GM19455 (cell line): Measurements from ENCODE around the gene TTN.
"Not testable (repeated sequence)": the region's sequence is repeated elsewhere in the genome, so short reads cannot be mapped to it uniquely, and the experiment has no call there.

Experiments used
- ATAC-seq: cut with Tn5 transposase; IDR thresholded peaks from one replicate; pipeline ENCODE4 v1.9.1; 2021; ENCODE audit not compliant: unreplicated experiment

TTN gene

GRCh38 chr2:178677599-178677998, 129.6 kb downstream of the TTN start:
- ATAC-seq = no peak

GRCh38 chr2:178676046-178676445, 131.2 kb downstream of the TTN start:
- ATAC-seq = no peak

GRCh38 chr2:178674122-178674521, 133.1 kb downstream of the TTN start:
- ATAC-seq = no peak

GRCh38 chr2:178666458-178666857, 140.8 kb downstream of the TTN start:
- no peak for ATAC-seq

- ATAC-seq = not testable (repeated sequence)
These were observed 148.7 kb downstream of the TTN start for GRCh38 chr2:178658480-178658879.

- ATAC-seq = no peak
These were observed 156.7 kb downstream of the TTN start for GRCh38 chr2:178650554-178650953.

GRCh38 chr2:178644919-178645318, 162.3 kb downstream of the TTN start:
- no peak for ATAC-seq

GRCh38 chr2:178641498-178641897, 165.7 kb downstream of the TTN start:
- ATAC-seq = no peak

GRCh38 chr2:178635897-178636296, 171.3 kb downstream of the TTN start:
- ATAC-seq = no peak

GRCh38 chr2:178632729-178633128, 174.5 kb downstream of the TTN start:
- no peak for ATAC-seq

GRCh38 chr2:178630581-178630980, 176.6 kb downstream of the TTN start:
- no peak for ATAC-seq

GRCh38 chr2:178629463-178629862, 177.8 kb downstream of the TTN start:
- ATAC-seq = no peak

- ATAC-seq = no peak
These were observed 178.6 kb downstream of the TTN start for GRCh38 chr2:178628605-178629004.

GRCh38 chr2:178627401-178627800, 179.8 kb downstream of the TTN start:
- no peak for ATAC-seq

GRCh38 chr2:178615969-178616368, 191.3 kb downstream of the TTN start:
- no peak for ATAC-seq

- no peak for ATAC-seq
These were observed 204.3 kb downstream of the TTN start for GRCh38 chr2:178602901-178603300.

GRCh38 chr2:178592655-178593054, 214.6 kb downstream of the TTN start:
- no peak for ATAC-seq

- no peak for ATAC-seq
These were observed 217.9 kb downstream of the TTN start for GRCh38 chr2:178589335-178589734.

GRCh38 chr2:178584666-178585065, 222.6 kb downstream of the TTN start:
- no peak for ATAC-seq

- ATAC-seq = no peak
These were observed 228.2 kb downstream of the TTN start for GRCh38 chr2:178579006-178579405.

- ATAC-seq = no peak
These were observed 232.4 kb downstream of the TTN start for GRCh38 chr2:178574789-178575188.

- ATAC-seq = no peak
These were observed 239.0 kb downstream of the TTN start for GRCh38 chr2:178568227-178568626.

- no peak for ATAC-seq
These were observed 254.2 kb downstream of the TTN start for GRCh38 chr2:178553047-178553446.

GRCh38 chr2:178550352-178550751, 256.9 kb downstream of the TTN start:
- ATAC-seq = no peak
